DMS153 treated with DMSO at 0.1 percent for 48 hours (cell line): Measurements from ENCODE around the gene CTNNA3.

Source experiments
- DNase-seq: peaks from one replicate; lab custom pipeline; 2025; ENCODE audit not compliant: unreplicated experiment; lab: John Stamatoyannopoulos, UW

The CTNNA3 gene

GRCh38 chr10:66888237-66888636, 807.8 kb downstream of the CTNNA3 start:
- no peak for DNase-seq

- DNase-seq, result no peak
Observed at GRCh38 chr10:66886848-66887247, 809.1 kb downstream of the CTNNA3 start.

- DNase-seq, result no peak
Observed at GRCh38 chr10:66882271-66882670, 813.7 kb downstream of the CTNNA3 start.

GRCh38 chr10:66881814-66882213, 814.2 kb downstream of the CTNNA3 start:
- DNase-seq, result no peak

- no peak for DNase-seq
Observed at GRCh38 chr10:66880826-66881225, 815.2 kb downstream of the CTNNA3 start.

GRCh38 chr10:66880292-66880691, 815.7 kb downstream of the CTNNA3 start:
- no peak for DNase-seq

GRCh38 chr10:66877361-66877760, 818.6 kb downstream of the CTNNA3 start:
- no peak for DNase-seq

GRCh38 chr10:66869635-66870034, 826.4 kb downstream of the CTNNA3 start:
- no peak for DNase-seq

- no peak for DNase-seq
Observed at GRCh38 chr10:66862687-66863258, 833.2 kb downstream of the CTNNA3 start.

- no peak for DNase-seq
Observed at GRCh38 chr10:66860376-66860945, 835.5 kb downstream of the CTNNA3 start.

GRCh38 chr10:66852811-66853210, 843.2 kb downstream of the CTNNA3 start:
- DNase-seq, result no peak

- no peak for DNase-seq
Observed at GRCh38 chr10:66848856-66849255, 847.1 kb downstream of the CTNNA3 start.

GRCh38 chr10:66844176-66844942, 851.6 kb downstream of the CTNNA3 start:
- no peak for DNase-seq

- DNase-seq, result no peak
Observed at GRCh38 chr10:66843396-66843795, 852.6 kb downstream of the CTNNA3 start.

GRCh38 chr10:66842867-66843266, 853.1 kb downstream of the CTNNA3 start:
- DNase-seq, result no peak

- no peak for DNase-seq
Observed at GRCh38 chr10:66842371-66842770, 853.6 kb downstream of the CTNNA3 start.

- DNase-seq, result no peak
Observed at GRCh38 chr10:66838656-66839055, 857.3 kb downstream of the CTNNA3 start.

- no peak for DNase-seq
Observed at GRCh38 chr10:66837990-66838389, 858.0 kb downstream of the CTNNA3 start.

GRCh38 chr10:66837335-66837734, 858.7 kb downstream of the CTNNA3 start:
- DNase-seq, result no peak

GRCh38 chr10:66836771-66837170, 859.2 kb downstream of the CTNNA3 start:
- DNase-seq, result no peak

- DNase-seq, result no peak
Observed at GRCh38 chr10:66836057-66836456, 859.9 kb downstream of the CTNNA3 start.

- DNase-seq, result no peak
Observed at GRCh38 chr10:66835400-66835799, 860.6 kb downstream of the CTNNA3 start.
